Measurements from ENCODE around the gene AGBL1.
"Not testable (repeated sequence)": the region's sequence is repeated elsewhere in the genome, so short reads cannot be mapped to it uniquely, and the experiment has no call there.

AGBL1 gene

GRCh38 chr15:86082619-86083380 is 3.1 kb downstream of the AGBL1 start:
- DNase-seq (ENCODE audit: low spot score) = no peak

DNA sequence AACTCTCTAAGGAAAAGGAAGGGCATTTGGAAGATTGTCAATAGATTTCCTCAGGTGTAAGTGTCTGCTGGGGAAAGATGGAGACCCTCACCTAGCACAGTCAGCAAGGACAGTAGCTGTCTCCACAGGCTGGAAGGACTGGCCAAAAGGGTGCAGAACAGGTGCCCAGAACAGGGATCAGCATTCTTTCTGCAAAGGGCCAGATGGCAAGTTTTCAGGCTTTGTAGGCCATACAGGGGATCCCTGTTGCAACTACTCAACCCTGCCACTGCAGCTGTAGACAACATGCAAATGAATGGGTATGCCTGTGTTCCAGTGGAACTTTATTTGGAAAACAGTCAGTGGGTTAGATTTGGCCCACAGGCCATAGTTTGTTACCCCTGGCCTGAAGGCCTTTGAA is 8.1 kb downstream of the AGBL1 start:
- no peak for DNase-seq (ENCODE audit: low spot score)

DNA sequence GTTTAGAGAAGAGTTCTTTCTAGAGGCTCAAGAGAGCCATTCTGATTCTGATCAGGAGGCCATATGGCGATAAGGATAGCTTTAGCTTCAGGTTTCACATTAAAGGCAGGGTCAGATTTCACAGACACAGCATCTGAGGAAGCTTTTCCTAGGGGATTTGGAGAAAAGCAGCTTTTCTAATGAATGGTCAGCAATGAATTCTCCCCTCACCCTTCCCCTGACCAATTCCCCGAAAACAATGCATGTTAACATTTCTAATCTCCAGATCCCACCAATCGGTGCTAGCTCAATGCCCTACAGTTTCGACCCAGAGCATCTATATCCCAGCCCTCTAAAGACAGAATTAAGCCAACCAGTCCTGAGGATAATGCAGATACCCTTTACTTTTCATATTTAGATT is 9.8 kb downstream of the AGBL1 start:
- DNase-seq (ENCODE audit: low spot score) = no peak

GRCh38 chr15:86101818-86102217 is 22.1 kb downstream of the AGBL1 start:
- DNase-seq (ENCODE audit: low spot score) = no peak

DNA sequence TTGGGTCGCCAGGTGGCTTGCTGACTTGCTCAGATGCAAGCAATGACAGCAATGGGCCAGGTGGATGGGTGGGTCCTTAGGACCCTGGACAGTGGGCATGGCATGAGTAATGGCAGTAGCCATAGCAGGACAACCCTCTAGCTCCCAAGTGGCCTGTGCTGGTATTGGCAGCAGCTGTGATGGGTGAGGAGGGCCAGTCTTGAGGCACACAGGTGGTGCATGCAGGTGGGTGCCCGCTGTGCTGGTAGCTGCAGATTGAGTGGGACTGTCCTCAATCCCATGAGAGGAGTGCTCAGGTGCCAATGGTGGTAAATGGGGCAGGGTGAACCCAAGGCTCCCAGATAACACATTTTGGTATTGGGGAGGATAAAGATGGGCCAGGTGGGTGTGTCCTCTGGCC is 24.2 kb downstream of the AGBL1 start:
- DNase-seq (ENCODE audit: low spot score) = no peak

DNA sequence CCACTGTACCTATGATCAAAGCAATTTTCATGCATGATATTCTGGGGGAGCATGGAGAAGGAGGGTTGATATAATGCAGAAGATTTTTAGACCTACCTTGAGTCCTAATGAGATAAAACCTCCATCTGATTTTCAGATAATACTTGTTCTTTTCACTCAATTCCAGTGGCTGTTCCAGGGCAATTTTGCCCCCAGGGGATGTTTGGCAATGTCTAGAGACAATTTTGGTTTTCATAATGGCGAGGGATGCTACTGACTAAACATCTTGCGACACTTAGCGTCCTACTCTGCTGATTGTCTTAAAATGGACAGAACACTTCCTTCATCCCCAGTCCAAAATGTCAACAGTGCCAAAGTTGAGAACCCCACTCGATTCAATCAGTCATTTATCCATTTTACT is 26.6 kb downstream of the AGBL1 start:
- no peak for DNase-seq (ENCODE audit: low spot score)

DNA sequence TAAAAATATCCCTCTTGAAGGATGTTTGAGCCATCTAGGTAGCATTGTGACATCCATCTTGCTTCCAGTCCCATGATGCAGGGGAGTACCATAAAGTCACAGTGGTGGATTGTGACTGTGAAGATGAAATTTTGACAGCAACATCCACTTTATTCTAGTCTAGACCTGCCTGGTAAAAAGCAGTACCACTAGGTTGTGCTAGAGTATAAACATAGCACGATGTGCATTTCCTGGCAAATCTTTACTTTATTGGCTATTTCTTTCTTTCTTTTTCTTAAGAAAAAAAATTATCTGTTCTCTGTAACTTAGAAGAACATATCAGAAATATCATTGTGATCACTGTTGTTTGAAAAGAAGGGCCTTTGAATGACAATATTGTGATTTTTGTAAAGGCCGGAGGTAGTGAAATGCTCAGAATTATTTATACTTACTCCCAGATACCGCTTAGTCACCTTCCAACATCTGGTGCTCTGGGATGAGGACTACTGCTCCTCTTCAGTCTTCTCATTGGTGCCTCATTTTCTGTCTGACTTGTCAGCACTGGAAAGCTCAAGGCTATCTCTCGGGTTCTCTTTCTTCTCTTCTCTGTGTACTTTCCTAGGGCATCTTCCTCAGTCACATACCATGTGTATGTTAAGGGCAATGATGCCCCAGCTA is 35.6 kb downstream of the AGBL1 start:
- DNase-seq (ENCODE audit: low spot score) = no peak

- DNase-seq (ENCODE audit: low spot score) = no peak
These were observed 42.0 kb downstream of the AGBL1 start for GRCh38 chr15:86121568-86122225.

GRCh38 chr15:86122691-86123391 is 43.2 kb downstream of the AGBL1 start:
- not testable (repeated sequence) for DNase-seq (ENCODE audit: low spot score)

DNA sequence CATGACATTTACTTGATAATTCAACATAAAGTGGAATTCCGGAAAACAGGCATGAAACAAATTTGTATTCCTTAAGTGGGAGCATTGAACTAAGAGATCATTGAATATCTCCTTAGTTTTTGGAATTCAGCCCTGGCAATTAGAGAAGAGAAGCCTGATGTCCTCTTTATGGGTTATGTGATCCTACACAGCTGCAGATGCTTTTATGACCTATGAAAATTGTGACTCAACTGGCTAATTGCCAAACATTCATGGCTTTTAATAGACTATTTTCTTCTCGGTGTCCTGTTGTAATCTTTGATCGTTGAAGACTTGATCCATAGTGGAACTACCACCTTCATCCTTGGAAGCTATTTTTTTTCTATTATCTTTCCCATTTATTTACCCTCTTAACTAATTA is 46.1 kb downstream of the AGBL1 start:
- no peak for DNase-seq (ENCODE audit: low spot score)

DNA sequence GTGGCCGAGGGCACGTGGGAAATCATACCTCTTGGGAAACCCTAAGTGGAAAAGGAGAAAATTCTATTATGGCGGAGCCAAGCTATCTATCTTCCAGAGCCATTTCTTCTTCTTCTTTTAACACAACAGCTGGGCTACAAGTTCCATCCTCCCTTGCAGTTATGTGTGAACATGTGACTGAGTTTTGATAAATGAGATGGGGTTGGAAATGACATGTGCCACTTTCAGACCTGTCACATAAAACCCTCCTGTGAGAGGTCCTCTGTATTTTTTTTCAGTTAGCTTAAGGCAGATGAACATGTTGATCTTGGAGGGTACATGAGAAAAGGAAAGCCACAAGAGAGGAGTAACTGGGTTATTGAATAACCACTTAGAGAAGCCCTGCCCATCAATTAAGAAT is 47.9 kb downstream of the AGBL1 start:
- no peak for DNase-seq (ENCODE audit: low spot score)

- no peak for DNase-seq (ENCODE audit: low spot score)
These were observed 55.4 kb downstream of the AGBL1 start for GRCh38 chr15:86135041-86135440.

GRCh38 chr15:86136861-86137260 is 57.2 kb downstream of the AGBL1 start:
- no peak for DNase-seq (ENCODE audit: low spot score)

- DNase-seq (ENCODE audit: low spot score) = no peak
These were observed 59.1 kb downstream of the AGBL1 start for GRCh38 chr15:86138798-86139197.

DNA sequence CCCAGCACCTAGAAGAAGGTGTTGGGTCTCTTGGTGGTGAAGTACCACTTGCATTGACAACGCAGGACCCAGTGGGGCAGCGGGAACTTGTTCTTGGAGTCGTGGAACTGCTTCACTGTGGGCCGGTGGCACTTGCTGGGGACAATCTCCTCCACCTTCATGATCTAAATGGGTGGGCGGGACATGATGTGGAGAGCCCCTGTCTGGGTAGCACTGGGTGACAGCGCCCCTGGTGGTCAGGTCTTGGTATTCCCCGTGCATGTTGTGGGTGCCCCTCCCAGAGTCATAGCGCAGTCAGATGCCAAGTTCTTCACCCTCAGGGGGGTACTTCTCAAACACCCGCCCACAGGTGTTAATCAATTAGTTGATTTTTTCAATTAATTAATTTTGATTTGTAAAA is 60.2 kb downstream of the AGBL1 start:
- no peak for DNase-seq (ENCODE audit: low spot score)

DNA sequence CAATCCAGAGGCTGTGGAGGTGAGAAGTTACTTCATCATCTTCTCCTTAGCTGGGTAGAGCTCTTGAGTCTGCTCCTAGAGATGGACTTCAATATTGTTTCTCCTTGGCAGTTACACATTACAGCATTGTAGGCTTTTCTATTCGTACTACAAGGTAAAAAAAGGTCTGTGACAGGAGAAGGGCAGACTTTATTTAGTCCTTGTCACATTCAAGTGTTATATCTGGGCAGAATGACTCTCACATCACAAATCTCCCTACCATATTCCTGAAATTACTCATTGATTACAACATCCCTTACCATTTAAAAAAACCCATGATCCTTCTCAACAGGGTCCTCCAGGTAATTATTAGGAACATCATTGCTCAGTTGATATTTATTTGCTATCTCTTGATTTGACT is 75.0 kb downstream of the AGBL1 start:
- no peak for DNase-seq (ENCODE audit: low spot score)

GRCh38 chr15:86155551-86155950 is 75.9 kb downstream of the AGBL1 start:
- DNase-seq (ENCODE audit: low spot score) = no peak

- no peak for DNase-seq (ENCODE audit: low spot score)
These were observed 78.1 kb downstream of the AGBL1 start for GRCh38 chr15:86157606-86158293.

- DNase-seq (ENCODE audit: low spot score) = no peak
These were observed 79.8 kb downstream of the AGBL1 start for GRCh38 chr15:86159468-86159867.

GRCh38 chr15:86161250-86161649 is 81.6 kb downstream of the AGBL1 start:
- no peak for DNase-seq (ENCODE audit: low spot score)

GRCh38 chr15:86162172-86162591 is 82.5 kb downstream of the AGBL1 start:
- DNase-seq (ENCODE audit: low spot score) = no peak

DNA sequence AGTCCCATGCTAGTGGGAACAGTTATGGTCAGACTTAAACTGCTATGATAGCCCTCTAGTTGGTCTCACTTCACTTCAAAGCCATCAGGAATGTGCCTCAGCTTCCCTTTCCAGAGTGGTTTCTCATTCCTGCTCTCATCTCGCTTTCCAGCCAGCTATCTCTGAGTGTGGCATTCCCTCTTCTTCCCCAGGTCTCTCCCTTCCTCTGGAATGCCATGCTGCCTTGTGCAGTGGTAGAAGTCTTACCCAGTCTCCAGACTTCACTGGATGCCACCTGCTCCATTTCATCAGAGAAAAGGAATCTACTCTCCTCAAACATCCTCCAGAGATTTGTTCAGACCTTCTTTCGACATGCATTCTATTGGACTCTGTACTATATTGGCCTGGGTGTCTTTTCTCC is 83.0 kb downstream of the AGBL1 start:
- DNase-seq (ENCODE audit: low spot score) = no peak
